Measurements from ENCODE around the gene TXNDC8.

DNA sequence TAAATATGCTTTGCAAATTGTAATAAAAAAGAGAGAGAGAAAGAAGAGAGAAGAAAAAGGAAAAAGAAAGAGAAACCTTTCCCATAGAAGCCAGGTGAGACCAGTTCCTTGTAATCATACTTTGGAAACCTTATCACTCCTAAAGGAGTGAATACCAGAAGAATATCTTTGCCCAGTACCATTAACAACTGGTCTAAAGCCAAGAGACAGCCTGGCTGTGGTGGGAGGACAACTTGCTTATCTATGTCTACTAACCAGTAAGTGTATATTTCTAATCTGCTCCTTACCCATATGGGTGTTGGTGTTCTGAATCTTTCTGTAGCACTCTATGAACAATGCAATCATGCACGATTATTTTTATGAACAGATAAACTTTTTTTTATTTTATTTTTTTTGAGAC is 70.9 kb downstream of the TXNDC8 start:
- TF ChIP-seq, protein P1, sequence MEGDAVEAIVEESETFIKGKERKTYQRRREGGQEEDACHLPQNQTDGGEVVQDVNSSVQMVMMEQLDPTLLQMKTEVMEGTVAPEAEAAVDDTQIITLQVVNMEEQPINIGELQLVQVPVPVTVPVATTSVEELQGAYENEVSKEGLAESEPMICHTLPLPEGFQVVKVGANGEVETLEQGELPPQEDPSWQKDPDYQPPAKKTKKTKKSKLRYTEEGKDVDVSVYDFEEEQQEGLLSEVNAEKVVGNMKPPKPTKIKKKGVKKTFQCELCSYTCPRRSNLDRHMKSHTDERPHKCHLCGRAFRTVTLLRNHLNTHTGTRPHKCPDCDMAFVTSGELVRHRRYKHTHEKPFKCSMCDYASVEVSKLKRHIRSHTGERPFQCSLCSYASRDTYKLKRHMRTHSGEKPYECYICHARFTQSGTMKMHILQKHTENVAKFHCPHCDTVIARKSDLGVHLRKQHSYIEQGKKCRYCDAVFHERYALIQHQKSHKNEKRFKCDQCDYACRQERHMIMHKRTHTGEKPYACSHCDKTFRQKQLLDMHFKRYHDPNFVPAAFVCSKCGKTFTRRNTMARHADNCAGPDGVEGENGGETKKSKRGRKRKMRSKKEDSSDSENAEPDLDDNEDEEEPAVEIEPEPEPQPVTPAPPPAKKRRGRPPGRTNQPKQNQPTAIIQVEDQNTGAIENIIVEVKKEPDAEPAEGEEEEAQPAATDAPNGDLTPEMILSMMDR (conservative IDR thresholded peaks at IDR 0.05; ENCODE audit: low read length) = no peak
- no peak for TF ChIP-seq EZH2phosphoT487 (IDR thresholded peaks at IDR 0.05; ENCODE audit: borderline replicate concordance)
